Measurements from ENCODE around the gene ZNF777.
"Not testable (repeated sequence)": the region's sequence is repeated elsewhere in the genome, so short reads cannot be mapped to it uniquely, and the experiment has no call there.

Gene ZNF777

DNA sequence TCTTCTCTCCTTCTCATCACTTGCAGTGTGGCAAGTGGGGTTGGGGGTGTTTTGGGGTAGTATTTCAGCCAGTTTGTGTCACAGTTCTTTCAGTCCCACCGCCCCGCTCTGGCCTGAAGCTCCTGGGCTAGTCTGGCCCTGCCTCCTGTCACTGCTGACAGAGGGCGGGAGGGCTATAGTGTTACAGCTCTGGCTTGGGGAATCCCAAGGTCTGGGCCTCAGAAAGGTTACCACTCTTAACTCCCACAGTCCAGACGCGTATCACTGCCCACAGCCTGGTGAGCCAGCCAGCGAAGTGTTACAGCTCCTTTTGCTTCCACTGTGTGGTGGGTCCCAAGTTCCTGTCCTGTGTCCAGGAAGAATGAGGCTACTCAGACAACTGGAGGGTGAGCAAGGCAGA, 56.0 kb downstream of the ZNF777 start:
- DNase-seq = no peak

DNA sequence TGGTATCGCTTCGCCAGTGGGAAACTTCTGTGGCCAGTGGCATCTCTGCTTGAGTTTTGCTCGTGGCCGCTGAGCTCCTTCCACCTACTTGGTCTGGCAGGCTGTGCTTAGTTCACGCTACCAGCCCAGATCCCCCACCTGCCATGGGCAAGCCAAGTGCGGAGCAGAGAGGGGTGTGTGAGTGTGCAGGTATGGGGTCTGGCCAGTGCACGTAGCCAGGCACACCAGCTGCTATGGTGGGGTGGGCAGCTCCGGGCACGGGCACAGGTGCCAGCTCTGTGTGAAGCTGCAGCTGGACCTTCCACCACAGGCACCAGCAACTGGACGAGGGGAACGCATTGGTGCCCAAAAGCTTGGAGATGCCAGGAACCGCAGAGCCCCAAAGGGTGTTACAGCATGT, 56.5 kb downstream of the ZNF777 start:
- DNase-seq = no peak

DNA sequence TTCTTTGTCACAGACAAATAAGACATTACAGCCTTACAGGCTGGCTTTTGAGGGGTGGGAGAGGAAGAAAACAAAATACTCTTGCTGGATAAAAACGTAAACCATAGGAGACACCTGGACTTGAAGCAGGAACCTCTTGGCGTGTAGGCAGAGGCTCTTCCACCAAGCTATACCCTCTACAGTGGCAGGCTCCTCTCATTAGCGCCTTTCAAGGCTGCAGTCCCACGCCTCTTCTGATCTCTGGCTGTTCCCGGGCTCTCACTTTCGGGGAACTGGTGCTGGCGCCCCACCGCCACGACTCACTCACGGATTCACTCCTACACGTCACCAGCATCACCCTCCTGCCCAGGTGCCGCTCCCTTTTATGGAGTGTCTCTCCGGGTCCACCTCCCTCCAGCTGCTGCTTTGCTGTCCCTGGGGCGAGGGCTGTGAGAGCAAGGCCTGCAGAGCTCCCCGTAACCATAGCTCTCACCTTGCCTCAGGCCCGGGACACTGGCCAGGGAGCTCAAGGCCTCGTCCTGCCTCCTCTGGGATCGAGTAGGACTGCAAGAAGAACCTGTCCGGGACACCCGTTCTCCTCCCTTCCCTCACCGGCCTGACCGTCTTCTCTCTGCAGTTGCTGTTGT, 62.6 kb downstream of the ZNF777 start:
- DNase-seq = no peak

DNA sequence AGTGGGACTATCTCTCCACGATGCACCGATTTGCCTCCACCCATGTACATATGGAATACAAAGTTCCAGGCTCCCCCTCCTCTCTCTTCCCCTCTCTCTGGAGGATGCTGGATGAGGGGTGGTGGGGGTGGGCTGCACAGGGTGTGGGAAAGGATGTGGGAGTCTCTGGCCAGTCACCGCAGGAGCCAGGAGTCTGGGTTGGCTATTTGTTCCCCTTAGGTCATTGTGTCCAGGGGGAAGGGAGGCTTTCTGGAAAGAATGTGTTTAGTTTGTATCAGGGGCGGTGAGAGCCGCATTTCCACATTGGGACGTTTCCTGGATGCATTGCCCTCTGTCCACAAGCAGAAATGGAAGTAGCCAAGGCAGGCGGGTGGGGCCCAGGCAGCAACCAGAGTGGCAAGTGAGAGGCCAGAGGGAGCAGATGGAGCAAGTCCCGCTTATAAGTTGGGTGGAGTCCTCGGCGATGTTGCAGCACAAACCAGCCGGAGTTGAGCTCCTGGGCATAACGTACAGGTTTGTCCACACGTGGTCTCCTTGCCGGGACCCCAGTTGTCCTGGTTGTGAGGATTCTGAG, 63.3 kb downstream of the ZNF777 start:
- no peak for DNase-seq

DNA sequence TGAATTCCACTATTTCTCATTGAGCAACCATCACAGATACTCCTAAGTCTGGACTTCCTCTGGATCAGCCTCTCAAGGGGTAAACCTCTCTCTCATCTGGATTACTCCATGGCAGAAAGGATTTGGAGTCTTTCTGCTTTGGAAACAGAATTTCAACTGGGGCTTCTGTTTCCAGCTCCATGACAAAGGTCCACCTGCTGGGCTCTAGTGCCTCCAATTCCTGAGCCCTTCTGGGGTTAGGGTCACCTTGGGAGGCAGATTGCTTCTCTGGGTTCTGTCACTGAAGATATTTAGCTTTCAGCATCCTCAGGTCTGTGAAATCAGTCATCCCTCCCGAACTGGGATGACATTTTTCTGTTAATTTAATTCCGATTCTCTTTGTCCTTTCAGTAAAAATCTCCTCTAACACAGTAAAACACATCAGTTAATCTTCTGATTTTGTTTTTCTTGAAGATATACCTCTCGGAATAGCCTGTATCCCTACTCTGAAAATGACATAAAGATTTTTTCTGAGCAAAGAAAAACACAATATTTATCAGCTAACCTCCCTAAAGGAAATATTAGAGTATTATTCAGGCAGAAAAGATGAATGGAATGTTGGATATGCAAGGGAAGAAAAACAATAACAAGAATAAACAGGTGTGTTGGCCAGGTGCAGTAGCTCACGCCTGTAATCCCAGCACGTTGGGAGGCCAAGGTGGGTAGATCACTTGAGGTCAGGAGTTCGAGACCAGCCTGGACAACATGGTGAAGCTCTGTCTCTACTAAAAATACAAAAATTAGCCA, 72.1 kb downstream of the ZNF777 start:
- DNase-seq = not testable (repeated sequence)

DNA sequence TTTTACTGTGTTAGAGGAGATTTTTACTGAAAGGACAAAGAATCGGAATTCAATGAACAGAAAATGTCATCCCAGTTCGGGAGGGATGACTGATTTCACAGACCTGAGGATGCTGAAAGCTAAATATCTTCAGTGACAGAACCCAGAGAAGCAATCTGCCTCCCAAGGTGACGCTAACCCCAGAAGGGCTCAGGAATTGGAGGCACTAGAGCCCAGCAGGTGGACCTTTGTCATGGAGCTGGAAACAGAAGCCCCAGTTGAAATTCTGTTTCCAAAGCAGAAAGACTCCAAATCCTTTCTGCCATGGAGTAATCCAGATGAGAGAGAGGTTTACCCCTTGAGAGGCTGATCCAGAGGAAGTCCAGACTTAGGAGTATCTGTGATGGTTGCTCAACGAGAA, 74.3 kb downstream of the ZNF777 start:
- DNase-seq = not testable (repeated sequence)

DNA sequence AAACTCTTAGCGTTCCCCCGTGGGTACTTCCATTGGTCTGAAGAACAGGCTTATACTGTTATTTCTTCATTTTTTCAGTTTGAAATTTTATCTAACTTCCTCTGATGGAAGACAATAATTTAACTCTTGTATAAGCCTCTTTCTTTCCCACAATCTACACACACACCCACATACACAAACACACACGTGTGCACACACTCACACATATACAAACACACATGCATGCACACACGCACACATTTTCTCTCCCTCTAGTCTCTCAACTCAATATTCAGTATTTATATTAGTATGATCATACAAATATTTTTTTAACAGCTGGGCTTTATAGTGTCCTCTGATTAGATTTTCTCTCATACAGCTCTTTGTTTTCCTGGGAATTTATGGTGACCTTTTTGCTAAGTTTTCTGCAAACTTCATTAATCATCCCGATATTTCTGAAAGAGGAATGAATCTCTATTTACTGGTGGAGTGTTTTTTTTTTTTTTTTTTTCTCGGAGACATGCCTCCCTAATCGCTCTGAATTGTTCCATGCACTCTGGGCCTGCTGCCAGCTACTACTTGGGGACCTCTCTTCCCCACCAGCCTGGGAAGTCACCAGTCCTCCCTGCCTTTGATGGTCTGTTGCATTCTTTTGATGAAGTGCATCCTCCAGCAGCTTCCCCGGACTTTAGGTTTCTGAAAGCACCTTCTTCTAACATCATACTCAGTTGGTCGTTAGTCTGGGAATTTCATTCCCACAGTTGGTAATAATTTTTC, 75.5 kb downstream of the ZNF777 start:
- DNase-seq = no peak
